Measurements from ENCODE around the gene LEP.
A peak's percentile ranks its signal among the peaks of the same experiment; 100 is the strongest.
"Not testable (repeated sequence)": the region's sequence is repeated elsewhere in the genome, so short reads cannot be mapped to it uniquely, and the experiment has no call there.

Gene LEP

DNA sequence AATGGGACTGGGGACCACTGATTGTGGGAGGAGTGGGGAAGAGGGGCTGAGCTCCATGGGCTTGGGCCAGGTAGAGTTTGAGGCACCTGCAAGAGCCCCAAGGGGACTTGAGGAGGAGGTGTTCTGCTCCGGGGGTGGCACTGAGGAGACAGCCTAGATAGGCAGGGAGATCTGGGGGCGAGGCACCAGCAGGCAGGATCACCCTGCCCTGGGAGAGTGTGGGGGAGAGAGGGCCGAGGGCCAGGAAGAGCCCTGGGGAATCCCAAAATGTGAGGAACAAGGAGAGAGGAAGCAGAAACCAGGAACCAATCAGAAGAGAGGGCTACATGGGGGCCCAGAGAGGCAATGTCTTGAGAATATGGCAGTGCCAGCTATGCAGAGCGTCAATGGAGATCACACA is 34.6 kb downstream of the LEP start:
- no peak for DNase-seq

DNA sequence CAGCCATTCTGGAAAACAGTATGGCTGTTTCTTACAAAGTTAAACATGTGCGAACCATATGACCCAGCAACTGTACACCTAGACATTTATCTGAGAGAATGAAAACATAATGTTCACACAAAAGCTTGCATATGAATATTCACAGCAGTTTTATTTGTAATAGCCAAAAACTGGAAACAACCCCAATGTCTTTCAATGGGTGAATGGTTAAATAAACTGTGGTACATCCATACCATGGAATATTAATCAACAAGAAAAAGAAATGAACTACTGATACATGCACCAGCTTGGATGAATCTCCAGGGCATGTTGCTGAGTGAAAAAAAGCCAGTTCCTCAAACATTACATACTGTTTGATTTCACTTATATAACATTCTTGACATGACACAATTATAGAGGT is 37.3 kb downstream of the LEP start:
- no peak for DNase-seq

DNA sequence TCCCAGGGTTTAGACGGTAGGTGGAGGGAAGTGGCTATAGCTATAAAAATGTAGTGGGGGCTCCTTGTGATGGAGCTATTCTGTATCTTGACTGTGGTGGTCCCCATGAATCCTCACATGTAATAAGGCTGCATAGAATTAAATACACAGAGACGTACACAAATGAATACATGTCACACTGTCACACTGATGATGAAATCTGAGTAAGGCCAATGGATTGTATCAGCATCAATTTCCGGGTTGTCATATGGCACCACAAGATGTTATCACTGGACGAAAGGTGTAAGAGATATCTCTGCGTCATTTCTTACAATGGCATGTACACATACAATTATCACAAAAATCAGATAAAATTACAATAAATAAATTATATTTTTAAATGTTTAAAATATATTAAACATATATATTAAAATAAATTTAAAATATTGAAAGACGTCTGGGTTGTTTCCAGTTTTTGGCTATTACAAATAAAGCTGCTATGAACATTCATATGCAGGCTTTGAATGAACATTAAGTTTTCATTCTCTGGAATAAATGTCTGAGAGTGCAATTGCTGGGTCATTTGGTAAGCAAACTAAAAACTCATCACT is 38.1 kb downstream of the LEP start:
- DNase-seq, result peak in 1 of 5 experiments; percentile 10

GRCh38 chr7:128280451-128280850 is 39.4 kb downstream of the LEP start:
- DNase-seq, result not testable (repeated sequence)

DNA sequence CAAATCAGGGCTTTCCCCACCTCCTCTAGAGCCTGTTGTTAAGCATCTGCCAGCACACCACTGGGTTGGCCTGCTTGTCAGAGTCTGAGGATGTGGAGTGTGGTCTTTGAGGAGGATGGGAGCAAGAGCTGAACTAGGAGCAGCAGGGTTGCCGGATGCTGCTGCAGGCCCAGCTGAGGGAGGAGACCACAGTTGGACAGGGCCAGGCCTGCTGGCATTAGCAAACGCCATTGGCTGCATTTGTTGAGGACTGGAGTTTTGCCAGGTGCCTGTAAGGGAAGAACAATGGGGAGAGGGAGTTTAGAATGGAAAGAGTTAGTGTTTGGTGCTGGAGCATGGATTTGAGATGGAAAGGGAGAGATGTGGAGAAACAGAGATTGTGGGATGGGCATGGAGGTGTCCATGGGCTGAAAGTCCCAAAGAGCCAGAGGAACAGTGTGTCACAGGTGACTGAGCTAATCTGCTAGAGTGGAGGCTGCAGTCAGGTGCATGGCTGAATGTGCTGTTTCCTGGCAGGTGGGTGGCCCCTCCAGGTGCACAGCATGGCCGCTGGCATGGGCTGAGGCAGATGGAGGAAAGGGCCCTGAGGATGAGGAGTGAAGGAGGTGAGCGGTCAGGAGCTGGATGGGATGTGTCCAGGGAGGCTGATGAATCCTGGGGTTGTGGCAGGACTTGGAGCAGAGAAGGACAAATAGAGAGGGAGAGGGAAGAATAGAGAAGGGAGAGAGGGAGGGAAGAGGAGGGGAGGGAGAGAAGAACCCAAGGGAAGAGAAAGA is 40.7 kb downstream of the LEP start:
- no peak for DNase-seq

- no peak for DNase-seq
Measured at GRCh38 chr7:128284102-128284501, 43.0 kb downstream of the LEP start.

- DNase-seq, result no peak
Measured at GRCh38 chr7:128287556-128287955, 46.5 kb downstream of the LEP start.

DNA sequence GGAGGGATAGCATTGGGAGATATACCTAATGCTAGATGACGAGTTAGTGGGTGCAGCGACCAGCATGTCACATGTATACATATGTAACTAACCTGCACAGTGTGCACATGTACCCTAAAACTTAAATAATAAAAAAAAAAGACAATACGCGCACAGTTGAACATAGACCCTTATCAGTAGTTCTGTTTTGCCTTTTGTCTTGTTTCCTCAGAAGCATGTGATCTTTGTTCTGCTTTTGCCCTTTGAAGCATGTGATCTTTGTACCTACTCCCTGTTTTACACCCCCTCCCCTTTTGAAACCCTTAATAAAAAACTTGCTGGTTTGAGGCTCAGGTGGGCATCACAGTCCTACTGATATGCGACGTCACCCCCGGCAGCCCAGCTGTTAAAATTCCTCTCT is 56.9 kb downstream of the LEP start:
- not testable (repeated sequence) for DNase-seq

- DNase-seq, result no peak
Measured at GRCh38 chr7:128299109-128299607, 58.1 kb downstream of the LEP start.

DNA sequence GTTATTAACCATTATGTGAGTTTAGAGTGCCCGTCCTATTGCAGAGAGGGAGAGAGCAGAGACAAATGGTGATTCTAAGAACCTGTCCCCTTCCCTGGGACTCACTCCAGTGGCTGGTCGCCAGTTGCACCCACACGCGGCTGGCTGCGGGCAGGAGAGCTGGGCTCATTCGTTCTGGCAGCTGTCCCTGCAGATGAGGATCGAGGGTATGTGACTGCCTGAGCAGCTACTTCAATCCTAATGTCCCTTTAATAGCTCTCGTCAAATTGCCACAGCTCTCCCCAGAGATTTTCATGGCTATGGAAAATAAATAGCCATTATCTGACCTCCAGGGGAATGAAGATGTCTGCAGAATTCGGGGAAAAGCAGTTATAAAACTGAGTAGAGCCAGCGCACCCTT is 61.1 kb downstream of the LEP start:
- DNase-seq, result no peak

GRCh38 chr7:128303133-128303532 is 62.1 kb downstream of the LEP start:
- no peak for DNase-seq

DNA sequence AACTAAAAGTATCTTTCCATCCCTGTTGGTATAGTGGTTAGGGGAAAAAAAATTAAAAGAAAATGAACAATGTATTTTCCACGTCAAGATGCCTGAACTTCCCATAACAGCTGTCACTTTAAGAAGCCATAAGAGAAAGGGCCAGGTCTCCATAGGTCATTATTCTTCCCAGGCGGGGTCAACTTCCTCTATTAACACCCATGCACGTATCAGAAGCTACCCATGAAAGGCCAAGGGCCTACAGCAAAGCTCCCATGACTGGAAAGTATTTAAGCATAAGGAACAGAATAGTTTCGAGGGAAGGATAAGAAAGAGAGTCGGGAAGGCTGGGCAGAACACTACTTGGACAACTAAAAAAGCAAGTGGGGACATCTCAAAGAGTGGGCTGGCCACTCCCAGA is 62.6 kb downstream of the LEP start:
- DNase-seq, result no peak

- DNase-seq, result no peak
Measured at GRCh38 chr7:128304212-128304611, 63.1 kb downstream of the LEP start.

GRCh38 chr7:128307061-128307460 is 66.0 kb downstream of the LEP start:
- no peak for DNase-seq
